HS-27A (cell line): Measurements from ENCODE around the gene MRPS22.
"Not testable (repeated sequence)": the region's sequence is repeated elsewhere in the genome, so short reads cannot be mapped to it uniquely, and the experiment has no call there.

ENCODE experiments used
- DNase-seq: peaks from one replicate; pipeline ENCODE4 v3.0.0-alpha.2; 2012; ENCODE audit warnings: low read depth, missing footprints

Gene MRPS22

GRCh38 chr3:139312416-139312815, 31.4 kb upstream of the MRPS22 start:
- no peak for DNase-seq

- DNase-seq, result no peak
These were observed 30.9 kb upstream of the MRPS22 start for GRCh38 chr3:139312959-139313358.

- DNase-seq, result no peak
These were observed 29.9 kb upstream of the MRPS22 start for GRCh38 chr3:139313921-139314320.

DNA sequence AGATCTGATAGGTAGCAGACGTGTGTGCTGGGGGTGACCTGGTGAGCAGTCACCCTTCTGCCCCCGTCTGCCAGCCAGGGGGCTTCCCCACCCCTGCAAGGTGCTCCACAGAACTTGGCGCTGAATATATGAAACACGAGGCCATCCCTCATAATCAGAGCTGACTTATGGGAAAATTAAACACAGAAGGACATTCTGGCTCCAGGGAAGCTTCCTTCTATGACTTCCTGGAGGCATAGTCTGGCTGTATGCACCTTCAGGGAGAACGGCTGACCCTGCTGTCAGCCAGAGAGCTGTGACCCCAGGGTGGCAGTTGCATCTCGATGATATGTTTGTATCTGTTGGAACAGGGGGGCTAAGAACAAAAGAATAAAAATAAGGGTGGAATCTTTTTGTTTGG, 26.6 kb upstream of the MRPS22 start:
- DNase-seq, result no peak

- DNase-seq, result no peak
These were observed 26.0 kb upstream of the MRPS22 start for GRCh38 chr3:139317660-139318430.

DNA sequence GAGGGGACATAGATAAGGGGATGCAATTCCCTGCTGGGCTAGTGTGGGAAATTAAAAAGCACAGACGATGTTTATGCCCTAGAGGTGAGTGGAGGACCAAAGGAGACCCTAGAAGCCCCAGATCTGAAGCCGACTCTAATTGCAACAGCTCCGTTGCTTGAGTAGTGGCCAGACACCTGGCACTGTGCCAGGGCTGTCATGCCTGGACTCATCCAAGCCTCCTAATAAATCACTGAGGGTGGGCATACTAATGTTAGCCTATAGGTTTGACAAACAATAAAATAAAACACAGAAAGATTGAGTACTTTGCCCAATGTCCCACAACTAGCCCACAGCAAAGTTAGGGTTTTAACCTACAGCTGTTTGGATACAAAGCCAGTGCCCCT, 25.4 kb upstream of the MRPS22 start:
- no peak for DNase-seq

GRCh38 chr3:139318826-139319225, 25.0 kb upstream of the MRPS22 start:
- no peak for DNase-seq

GRCh38 chr3:139319428-139320402, 24.1 kb upstream of the MRPS22 start:
- no peak for DNase-seq

- DNase-seq, result no peak
These were observed 23.1 kb upstream of the MRPS22 start for GRCh38 chr3:139320551-139321309.

DNA sequence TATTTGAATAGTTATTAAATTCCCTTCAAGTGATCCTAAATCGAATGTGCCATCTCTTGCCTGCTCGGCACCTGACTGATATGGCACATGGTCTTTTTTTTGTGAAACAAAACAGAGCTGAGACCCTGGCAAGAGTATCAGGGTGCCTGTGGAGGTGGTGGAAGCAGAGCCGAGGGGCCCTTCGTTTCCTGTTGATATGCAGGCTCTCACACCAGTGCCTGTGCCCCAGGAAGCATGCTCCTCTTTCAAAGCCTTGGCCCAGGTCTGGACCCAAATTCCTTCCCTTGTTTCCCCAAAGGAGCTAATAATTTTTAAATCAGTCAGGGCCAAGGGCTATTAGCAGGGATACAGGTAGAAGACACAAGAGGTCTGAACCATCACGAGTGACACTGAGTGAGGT, 21.5 kb upstream of the MRPS22 start:
- no peak for DNase-seq

DNA sequence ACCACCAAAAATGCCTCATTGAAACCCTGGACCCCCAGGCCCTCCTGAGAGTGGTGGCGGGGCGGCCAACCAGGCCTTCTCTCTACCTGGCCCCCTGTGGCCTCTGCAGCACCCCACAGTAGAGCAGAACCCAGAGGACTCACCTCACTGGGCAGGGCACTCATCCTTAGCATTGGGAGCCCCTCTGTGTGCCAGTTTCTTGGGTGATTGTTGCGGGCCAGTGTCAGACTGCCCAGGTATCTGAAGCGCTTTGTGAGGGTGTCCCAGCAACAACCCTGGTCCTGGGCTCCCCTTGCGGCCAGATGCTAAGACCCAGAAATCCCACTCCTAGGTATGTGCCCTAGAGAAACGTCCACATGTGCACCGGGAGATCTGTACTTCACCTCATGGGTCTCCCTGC, 20.7 kb upstream of the MRPS22 start:
- no peak for DNase-seq

DNA sequence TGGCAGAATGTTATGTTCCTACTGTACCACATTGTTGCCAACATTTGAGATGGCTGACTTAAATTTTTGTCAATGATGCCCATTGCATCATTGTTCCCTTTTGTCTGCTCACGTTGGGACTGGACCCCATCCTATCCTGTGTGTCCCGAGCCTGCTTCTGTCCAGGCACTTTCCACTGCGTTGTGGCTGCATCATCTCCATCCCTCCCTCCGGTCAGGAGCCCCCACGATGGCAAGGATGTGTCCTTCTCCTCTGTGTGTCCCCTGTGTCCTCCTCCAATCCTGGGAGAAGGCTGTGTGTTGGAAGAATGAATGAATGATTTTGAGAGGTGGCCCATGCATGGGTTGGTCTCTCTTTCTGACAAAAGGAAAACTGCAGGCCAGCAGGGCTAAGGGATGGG, 19.4 kb upstream of the MRPS22 start:
- DNase-seq, result no peak

DNA sequence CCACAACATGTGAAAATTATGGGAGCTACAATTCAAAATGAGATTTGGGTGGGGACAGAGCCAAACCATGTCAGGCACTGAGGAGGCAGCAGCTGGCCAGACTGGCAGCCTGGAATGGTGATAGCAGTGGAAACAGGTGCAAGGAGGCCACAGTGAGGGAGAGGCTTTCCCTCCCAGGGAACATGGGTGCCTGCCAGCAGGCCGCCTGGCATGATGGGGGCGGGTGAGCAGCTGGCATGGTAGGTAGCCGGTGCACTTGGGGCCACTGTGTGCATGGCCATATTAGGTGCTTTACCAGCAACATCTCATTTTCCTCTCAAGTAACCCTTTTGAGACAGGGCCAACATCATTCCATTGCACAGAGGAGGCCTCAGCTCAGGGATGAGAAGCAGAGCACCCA, 18.3 kb upstream of the MRPS22 start:
- no peak for DNase-seq

DNA sequence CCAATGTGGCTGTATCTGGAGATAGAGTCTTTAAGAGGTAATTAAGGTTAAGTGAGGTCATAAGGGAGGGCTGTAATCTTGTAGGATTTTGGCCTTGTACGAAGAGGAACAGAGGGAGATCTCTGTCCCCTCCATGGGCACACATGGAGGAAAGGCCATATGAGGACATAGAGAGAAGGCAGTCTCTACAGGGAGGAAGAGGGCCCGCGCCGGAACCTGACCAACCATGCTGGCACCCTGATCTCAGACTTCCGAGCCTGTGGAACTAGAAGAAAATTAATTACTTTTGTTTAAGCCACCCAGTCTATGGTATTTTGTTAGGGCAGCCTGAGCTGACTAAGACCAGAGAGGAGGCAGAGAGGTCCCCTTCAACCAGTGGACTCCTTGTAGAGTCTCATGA, 17.7 kb upstream of the MRPS22 start:
- no peak for DNase-seq

GRCh38 chr3:139326707-139327106, 17.1 kb upstream of the MRPS22 start:
- no peak for DNase-seq

DNA sequence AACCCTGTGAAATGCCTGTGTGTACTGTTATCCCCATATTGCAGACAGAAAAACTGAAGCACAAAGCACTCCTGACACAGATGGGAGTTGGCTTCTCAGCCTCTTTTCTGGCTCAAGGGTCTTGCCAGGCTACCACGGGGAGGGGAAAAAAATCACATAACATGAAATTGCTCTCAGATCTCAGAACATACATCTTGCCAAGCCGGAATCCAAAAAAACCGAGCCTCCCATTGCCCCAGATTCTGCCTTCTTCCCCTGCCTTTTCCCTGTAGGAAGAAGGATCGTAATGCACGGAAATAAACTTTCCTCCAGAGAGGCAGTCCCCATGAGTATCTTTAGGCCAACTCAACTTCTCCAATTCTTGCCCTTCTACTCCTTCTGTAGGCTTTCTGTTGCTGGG, 16.6 kb upstream of the MRPS22 start:
- DNase-seq, result no peak

DNA sequence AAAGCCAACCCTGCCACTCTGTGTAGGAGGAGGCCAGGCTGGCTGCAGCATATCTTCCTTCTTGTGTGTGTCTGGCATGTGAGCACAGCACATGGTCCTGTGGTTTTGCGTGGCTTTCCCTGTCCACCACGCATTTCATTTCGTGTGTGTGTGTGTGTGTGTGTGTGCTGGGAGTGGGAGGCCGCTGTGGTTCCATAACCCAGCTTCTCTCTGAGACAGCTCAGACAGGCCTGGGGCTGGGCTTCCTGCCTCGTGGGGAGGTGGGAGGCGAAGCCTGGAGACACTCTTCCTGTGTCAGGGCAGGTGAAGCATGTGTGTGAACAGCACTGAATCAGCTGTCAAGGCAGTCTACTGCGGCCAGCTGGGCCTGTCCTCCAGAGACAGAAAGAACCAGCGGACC, 16.0 kb upstream of the MRPS22 start:
- no peak for DNase-seq

DNA sequence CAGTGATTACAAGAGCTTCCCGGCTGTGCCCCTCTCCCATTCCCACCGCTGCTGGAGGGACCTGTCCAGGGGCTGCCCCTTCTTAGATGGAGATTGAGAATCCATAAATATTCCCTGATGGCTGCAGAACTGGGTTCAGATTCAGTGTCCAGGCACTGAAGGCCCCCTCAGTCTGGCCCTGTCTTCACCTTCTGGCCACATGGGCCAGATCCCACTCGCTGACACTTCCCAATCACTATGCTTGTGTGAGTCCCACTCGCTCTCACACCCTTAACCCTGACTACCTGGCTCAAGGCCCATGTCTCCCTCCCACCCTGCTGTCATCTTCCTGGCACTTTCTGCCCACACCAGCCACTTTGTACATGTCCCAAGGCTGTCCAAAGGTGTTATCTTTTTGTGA, 15.5 kb upstream of the MRPS22 start:
- DNase-seq, result no peak

DNA sequence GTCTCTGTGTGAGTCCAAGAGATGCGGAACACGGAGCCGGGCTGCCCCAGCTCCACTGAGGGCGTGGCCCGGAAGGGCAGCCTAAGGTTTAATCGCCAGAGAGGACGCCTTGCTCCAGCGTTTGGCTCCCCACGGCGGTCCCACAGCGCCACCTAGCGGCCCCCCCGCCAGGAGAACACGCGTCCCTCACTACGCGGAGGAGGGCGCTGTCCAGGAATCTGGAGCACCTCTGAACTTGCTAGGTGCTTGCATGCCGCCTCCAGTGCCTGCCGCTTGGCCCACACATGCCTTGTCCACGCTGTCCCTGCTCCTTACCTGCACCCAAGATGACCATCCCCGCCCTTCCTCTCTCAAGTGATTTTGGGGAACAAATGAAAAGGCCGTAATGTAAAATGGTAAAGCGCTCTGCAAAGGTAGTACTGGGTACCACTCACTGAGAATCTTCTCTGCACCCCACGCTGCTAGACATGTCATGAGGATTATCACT, 14.4 kb upstream of the MRPS22 start:
- DNase-seq, result no peak

DNA sequence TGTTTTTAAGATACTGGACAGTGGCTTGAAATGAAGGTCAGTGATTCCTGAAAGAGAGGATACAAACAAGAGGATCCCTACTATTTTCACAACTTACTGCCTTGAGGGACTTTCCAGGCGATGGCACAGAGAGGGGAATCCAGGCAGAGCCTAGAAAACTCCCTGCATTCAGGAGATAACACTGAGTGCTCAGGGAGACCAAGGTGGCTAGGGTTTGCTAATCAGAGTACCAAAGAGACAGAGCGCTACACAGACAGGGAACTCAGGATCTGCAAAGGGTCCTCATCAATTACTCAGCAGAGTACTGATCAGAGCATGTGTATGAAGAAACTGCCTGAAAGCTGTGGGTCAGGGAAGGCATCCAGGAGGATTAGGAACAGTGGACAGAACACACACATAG, 11.7 kb upstream of the MRPS22 start:
- no peak for DNase-seq

GRCh38 chr3:139334675-139335074, 9.1 kb upstream of the MRPS22 start:
- not testable (repeated sequence) for DNase-seq

- DNase-seq, result no peak
These were observed 5.4 kb upstream of the MRPS22 start for GRCh38 chr3:139338405-139338804.
